SK-N-MC (cell line): ENCODE data around the gene OLFML1.

Source experiments
- DNase-seq: peaks from one replicate; pipeline ENCODE4 v3.0.0-alpha.2; 2011; ENCODE audit warnings: low read depth, low spot score
- H3K27ac ChIP-seq: fragments of 200-600 bp; sonication (generic); 2 replicates; pipeline ENCODE4 v1.5.1; 2016; ENCODE audit warnings: mixed run types
- H3K36me3 ChIP-seq: fragments of 200-600 bp; sonication (generic); 2 replicates; pipeline ENCODE4 v1.6.1; 2017; ENCODE audit warnings: antibody characterized with exemption, low read length, mixed read lengths; ENCODE audit not compliant: insufficient read depth
- H3K4me3 ChIP-seq: fragments of 200-600 bp; sonication (generic); 2 replicates; pipeline ENCODE4 v1.5.1; 2016
- H3K9ac ChIP-seq: fragments of 200-600 bp; sonication (generic); 2 replicates; pipeline ENCODE4 v1.8.0; 2017; ENCODE audit warnings: mixed run types, mixed read lengths; ENCODE audit not compliant: insufficient read length
- H3K9me3 ChIP-seq: fragments of 200-600 bp; sonication (generic); 2 replicates; pipeline ENCODE4 v1.6.1; 2017; ENCODE audit warnings: low read depth, mild to moderate bottlenecking, antibody characterized with exemption, low read length, moderate library complexity, mixed read lengths
- EZH2 ChIP-seq: fragments of 200-600 bp; sonication (generic); IDR thresholded peaks from one replicate; pipeline ENCODE4 v1.6.1; 2017; ENCODE audit warnings: antibody characterized with exemption
- FOXP2 ChIP-seq: optimal IDR thresholded peaks from 2 replicates; pipeline ENCODE3; 2011; ENCODE audit warnings: mild to moderate bottlenecking, moderate library complexity; ENCODE audit not compliant: insufficient read depth; ENCODE audit errors: extremely low read length, control extremely low read depth
- POLR2AphosphoS5 ChIP-seq: IDR thresholded peaks from 2 replicates; pipeline ENCODE4 v1.6.1; 2012; ENCODE audit warnings: mild to moderate bottlenecking, low read depth, low read length, borderline replicate concordance

The OLFML1 gene

DNA sequence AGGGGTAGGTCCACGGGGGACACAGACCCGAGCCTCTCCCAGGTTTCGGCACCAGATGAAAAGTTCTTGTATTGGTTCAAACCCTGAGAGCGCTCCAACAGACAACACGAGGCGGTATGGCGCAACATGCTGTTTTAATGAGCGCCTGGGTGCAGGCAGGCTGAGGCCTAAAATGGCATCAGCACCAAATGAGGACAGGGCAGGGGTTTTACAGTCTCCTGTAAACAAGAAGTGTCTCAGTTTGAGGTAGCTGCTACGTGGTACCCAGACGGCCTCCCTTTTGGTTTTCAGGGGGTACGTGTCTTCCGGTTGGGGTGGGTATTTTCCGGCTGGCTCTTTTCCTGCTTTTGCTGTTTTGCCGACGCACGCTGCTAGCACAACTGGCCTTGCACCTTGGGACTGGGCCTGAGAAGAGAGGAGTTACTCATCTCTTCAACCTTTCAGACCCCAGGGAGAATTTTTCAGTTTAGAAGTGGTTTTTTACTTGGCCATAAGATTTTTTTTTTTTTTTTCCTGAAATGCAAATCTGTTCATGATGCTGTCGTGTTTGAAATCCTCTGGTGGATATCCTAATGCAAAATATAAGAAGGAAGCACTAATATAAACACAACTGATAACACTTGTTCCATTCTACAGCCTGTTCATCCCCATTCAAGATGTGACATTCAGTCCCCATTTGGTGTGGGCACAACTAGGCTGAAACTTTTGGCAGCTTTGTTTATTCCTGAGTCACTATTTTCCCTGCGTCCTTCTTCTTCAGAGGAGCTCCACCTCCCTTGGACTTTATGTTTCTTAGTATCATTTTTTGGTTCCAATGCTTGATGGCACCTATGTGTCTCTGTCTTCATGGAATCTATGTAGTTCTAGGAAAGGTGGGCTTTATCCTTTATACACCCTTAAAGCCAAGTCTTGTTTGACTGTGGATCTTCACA, 35.0 kb downstream of the OLFML1 start:
- Histone ChIP-seq H3K4me3 (no peak overlapping the region), H3K9ac (no peak overlapping the region), H3K36me3 (no peaks in the 10 kb centered on the region), H3K9me3 (no peaks in the 10 kb centered on the region), H3K27ac (no peak overlapping the region)
- DNase-seq, result no peak
- TF ChIP-seq POLR2AphosphoS5 (no peak), FOXP2 (no peak), EZH2 (no peak)

DNA sequence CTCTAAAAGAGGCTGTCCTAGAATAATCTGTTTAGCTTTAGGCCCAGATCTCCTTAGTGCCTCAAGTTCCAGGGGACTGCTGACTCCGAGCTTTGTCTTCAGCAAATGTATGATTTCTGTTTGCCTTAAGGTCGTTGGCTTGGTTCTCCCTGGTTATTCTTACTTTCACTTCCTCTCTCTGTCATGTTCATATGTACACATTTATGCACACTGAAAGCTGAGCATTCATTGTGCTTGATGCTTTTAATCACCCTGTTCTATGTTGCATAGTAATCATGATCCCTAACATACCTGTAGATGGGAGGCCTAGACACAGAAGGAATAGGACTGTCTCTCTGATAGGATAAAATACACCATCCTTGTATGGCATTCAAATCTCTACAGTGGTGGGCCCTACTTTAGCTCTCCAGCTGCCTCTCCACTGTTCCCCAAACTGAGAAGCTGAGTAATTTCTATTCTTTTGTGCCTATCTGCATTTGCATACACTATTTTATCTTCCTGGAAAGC, 35.7 kb downstream of the OLFML1 start:
- H3K4me3 ChIP-seq, result no peak overlapping the region
- H3K27ac ChIP-seq, result no peak overlapping the region
- DNase-seq, result no peak
- no peaks in the 10 kb centered on the region for H3K9me3 ChIP-seq
- no peak overlapping the region for H3K9ac ChIP-seq
- TF ChIP-seq POLR2AphosphoS5 (no peak), FOXP2 (no peak), EZH2 (no peak)
- H3K36me3 ChIP-seq, result no peaks in the 10 kb centered on the region

DNA sequence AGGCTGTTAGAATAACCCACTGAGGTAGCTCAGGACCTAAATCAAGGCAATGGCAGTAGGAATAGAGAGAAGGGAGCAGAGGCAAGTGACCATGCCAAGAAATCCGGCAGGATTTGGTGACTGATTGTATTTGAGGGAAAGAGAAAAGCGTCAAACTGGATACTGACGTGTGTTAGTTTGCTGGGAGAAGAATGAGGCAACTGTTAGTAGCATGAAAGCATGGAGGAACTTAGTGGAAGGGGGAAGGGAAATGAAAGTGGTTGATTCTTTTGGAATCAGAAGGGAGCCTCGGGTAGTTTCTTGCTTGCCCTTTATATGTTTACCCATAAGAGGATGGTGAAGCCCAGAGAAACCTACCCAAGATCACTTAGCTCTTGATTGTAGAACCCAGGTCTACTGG, 36.8 kb downstream of the OLFML1 start:
- no peak for DNase-seq
- no peak overlapping the region for H3K27ac ChIP-seq
- H3K36me3 ChIP-seq, result no peaks in the 10 kb centered on the region
- TF ChIP-seq EZH2 (no peak), FOXP2 (no peak), POLR2AphosphoS5 (no peak)
- no peak overlapping the region for H3K9ac ChIP-seq
- no peak overlapping the region for H3K4me3 ChIP-seq
- no peaks in the 10 kb centered on the region for H3K9me3 ChIP-seq

DNA sequence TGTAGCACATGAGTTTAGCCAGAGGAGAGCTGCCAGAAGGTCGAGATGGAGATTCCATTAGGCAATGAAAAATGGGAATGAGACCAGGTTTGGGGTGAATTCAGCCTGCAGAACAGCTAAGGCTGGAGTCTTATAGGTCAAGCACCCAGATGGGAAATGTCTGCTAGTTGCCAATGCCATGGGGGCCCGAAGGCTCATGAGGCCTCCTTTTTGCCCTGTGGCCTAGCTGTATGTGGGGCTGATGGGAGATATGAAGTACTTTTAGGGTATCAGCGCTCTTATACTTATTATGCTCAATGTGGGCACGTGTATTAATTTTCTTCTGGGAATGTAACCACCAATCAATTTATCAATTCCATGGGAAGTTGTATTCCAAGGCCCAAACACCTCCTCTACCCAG, 37.2 kb downstream of the OLFML1 start:
- Histone ChIP-seq H3K9me3 (no peaks in the 10 kb centered on the region), H3K36me3 (no peaks in the 10 kb centered on the region), H3K4me3 (no peak overlapping the region), H3K27ac (no peak overlapping the region), H3K9ac (no peak overlapping the region)
- DNase-seq, result no peak
- TF ChIP-seq FOXP2, result no peak
- TF ChIP-seq EZH2, result no peak
- TF ChIP-seq POLR2AphosphoS5, result no peak

DNA sequence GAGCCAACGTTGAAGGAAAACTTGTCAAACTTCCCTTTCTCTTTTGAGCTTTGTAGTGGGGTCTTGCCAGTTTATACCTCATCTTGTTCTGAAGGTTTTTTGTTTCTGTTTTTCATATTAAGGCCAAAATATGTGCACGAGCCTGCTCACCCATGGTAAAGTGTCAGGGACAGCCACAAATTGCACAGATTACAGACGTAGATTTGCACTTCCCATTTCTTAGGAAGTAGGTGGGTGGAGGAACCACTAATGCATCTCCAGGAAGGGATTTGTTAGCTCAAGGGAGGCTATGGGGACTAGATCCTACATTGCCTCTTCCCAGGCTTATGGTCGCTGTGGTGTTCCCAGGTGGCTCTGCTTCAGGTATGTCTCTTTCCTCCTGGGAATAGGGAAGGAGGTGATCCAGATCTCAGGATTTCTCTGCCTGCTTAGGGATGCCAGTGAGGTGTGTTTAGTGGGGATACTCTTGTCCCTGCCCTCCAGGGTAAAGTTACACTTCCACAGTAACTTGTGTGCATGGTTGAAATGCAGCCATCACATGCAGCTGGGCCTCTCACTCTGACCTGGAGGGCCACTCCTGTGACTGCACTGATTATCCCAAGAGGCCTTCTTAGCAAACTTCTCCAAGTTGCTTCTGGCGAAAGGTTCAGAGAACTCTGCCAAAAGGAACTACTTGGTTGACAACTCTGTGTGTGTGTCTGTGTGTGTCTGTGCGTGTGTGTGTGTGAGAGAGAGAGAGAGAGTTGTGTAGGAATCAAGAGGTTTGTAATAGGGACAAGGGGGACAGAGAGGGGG, 38.3 kb downstream of the OLFML1 start:
- TF ChIP-seq FOXP2 (no peak), POLR2AphosphoS5 (no peak), EZH2 (no peak)
- Histone ChIP-seq H3K4me3 (no peak overlapping the region), H3K9me3 (no peaks in the 10 kb centered on the region), H3K9ac (no peak overlapping the region), H3K27ac (no peak overlapping the region), H3K36me3 (no peaks in the 10 kb centered on the region)
- no peak for DNase-seq

DNA sequence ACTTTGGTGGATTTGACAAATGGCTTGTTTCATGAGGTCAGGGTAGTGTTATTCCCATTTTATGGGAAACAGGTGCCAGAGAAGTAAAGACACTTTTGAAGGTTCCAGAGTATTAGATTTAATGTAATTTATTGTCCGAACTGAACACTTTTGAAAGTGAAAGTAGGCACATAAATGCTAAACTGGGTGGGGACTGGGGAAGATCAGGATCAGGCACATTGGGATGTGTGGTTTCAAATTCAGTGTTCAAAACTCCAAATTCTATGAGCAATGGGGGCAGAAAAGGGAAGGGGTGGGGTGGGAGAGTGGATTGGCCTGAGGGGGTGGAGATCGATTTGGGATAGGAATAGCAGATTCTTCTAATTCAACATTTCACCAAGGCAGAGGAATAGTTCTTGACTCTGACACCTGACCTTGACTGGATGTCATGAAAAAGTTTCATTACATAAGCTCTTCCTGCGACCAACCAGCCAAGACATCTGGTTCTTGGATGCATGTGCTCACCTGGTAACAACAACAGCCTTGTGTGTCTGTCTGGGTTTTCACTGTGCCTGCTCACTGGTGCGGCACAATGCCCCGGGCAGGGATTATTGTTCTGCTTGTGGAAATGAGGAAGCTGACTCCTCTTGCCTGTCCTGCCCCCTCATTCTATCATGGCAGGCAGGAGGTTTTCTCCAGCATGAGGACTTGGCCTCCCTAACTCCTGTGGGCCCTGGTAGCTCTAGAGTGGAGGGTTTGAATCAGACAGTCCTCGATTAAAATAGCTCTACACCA, 39.3 kb downstream of the OLFML1 start:
- no peak overlapping the region for H3K27ac ChIP-seq
- TF ChIP-seq FOXP2 (no peak), EZH2 (no peak), POLR2AphosphoS5 (no peak)
- H3K9me3 ChIP-seq, result no peaks in the 10 kb centered on the region
- no peak for DNase-seq
- no peaks in the 10 kb centered on the region for H3K36me3 ChIP-seq
- H3K4me3 ChIP-seq, result no peak overlapping the region
- H3K9ac ChIP-seq, result no peak overlapping the region

DNA sequence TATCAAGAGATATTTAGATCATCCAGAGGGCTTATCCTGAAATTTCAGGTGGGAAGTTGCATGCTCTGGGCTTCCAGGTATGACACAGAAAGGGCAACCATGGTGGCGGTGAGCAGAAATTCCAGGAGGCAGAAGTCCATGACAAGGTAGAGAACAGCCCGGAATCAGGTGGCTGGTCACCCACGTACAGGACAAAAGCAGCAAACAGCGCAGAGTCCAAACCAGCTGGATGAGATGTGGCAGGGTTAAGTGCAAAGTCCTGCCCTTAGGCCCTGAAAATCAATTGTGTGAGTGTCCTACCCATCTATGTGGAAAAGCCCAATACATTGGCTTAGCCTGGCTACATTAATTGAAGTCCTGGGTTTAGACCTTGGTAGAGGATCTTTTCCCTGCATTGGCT, 40.1 kb downstream of the OLFML1 start:
- H3K9ac ChIP-seq, result no peak overlapping the region
- no peaks in the 10 kb centered on the region for H3K9me3 ChIP-seq
- H3K27ac ChIP-seq, result no peak overlapping the region
- TF ChIP-seq POLR2AphosphoS5 (no peak), EZH2 (no peak), FOXP2 (no peak)
- H3K36me3 ChIP-seq, result no peaks in the 10 kb centered on the region
- H3K4me3 ChIP-seq, result no peak overlapping the region
- DNase-seq, result no peak

DNA sequence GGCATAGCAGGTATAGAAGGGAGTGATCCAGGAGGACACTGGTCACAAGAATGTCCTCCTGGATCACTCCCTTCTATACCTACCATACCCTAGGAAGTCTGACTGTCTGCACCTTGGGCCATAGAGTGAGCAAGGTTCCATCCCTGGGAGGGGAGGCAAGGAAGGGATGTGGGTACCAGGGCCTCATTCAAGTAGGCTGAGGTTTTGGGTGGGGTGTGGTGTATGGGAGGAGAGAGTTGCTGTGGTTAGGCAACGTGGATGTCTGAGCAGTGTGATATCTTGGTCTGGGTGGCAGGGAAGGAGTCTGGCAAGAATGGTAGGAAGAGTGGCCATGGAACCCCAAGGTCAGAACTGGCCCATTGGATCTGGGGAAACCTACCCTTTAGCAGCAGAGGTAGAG, 41.7 kb downstream of the OLFML1 start:
- DNase-seq, result no peak
- no peaks in the 10 kb centered on the region for H3K36me3 ChIP-seq
- no peak overlapping the region for H3K9ac ChIP-seq
- TF ChIP-seq FOXP2 (no peak), EZH2 (no peak), POLR2AphosphoS5 (no peak)
- H3K4me3 ChIP-seq, result no peak overlapping the region
- H3K27ac ChIP-seq, result no peak overlapping the region
- H3K9me3 ChIP-seq, result no peaks in the 10 kb centered on the region
